Stimulated activated naive CD8-positive, alpha-beta T cell treated with anti-CD3 and anti-CD28 coated beads, Interleukin-15, amount 100 ng/mL, for 72 hours (primary cell): ENCODE data around the gene KIRREL3.

Experiments used
- ATAC-seq: fragments of 150-1000 bp; cut with Tn5 transposase; 2 replicates; pipeline ENCODE4 v1.10.0; 2021; ENCODE audit warnings: mild to moderate bottlenecking, moderate library complexity
- DNase-seq, 2 donors: peaks; one replicate each; pipeline ENCODE4 v3.0.0; 2021 to 2022
- H3K27ac Mint-ChIP-seq, 2 donors: one replicate each; pipeline ENCODE4 v1.8.0; 2022; ENCODE audit warnings: mild to moderate bottlenecking in 2 of 2, mixed read lengths in 2 of 2, moderate library complexity in 2 of 2
- H3K27me3 Mint-ChIP-seq: one replicate; pipeline ENCODE4 v1.8.0; 2022; ENCODE audit warnings: mixed read lengths
- H3K4me1 Mint-ChIP-seq: one replicate; pipeline ENCODE4 v1.8.0; 2022; ENCODE audit warnings: mild to moderate bottlenecking, mixed read lengths
- H3K4me3 Mint-ChIP-seq, 2 donors: one replicate each; pipeline ENCODE4 v1.8.0; 2022; ENCODE audit warnings: mild to moderate bottlenecking in 2 of 2, mixed read lengths in 2 of 2, moderate library complexity in 1 of 2
- H3K9me3 Mint-ChIP-seq, 2 donors: one replicate each; pipeline ENCODE4 v1.8.0; 2022; ENCODE audit warnings: mixed read lengths in 2 of 2

KIRREL3 gene

GRCh38 chr11:126683766-126684728, 316.5 kb downstream of the KIRREL3 start:
- no peak for DNase-seq
- Mint-ChIP-seq H3K27ac (no peak overlapping the region), H3K9me3 (no peaks in the 10 kb centered on the region), H3K4me1 (no peaks in the 10 kb centered on the region), H3K27me3 (peaks cover 23% of the 10 kb centered on the region), H3K4me3 (no peak overlapping the region)
- no peak for ATAC-seq

DNA sequence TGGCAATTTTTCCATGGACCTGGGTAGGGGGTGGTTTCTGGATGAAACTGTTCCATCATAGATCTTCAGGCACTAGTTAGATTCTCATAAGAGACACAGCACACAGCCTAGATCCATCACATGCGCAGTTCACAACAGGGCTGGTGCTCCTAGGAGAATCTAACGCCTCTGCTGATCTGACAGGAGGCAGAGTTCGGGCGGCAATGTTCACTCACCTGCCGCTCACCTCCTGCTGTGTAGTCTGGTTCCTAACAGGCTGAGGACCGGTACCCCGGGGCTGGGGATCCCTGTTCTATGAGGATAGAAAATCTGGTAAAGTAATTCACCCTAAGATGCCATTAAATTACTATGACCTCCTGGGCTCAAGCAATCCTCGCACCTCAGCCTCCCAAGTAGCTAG, 318.0 kb downstream of the KIRREL3 start:
- no peak for DNase-seq
- ATAC-seq = no peak
- no peaks in the 10 kb centered on the region for H3K9me3 Mint-ChIP-seq
- no peaks in the 10 kb centered on the region for H3K4me1 Mint-ChIP-seq
- H3K27me3 Mint-ChIP-seq = peaks cover 32% of the 10 kb centered on the region
- no peak overlapping the region for H3K27ac Mint-ChIP-seq
- H3K4me3 Mint-ChIP-seq = no peak overlapping the region

- Mint-ChIP-seq H3K27ac (no peak overlapping the region), H3K9me3 (no peaks in the 10 kb centered on the region), H3K4me1 (no peaks in the 10 kb centered on the region)
Observed at GRCh38 chr11:126680700-126681099, 319.9 kb downstream of the KIRREL3 start.

GRCh38 chr11:126680131-126680530, 320.4 kb downstream of the KIRREL3 start:
- Mint-ChIP-seq H3K4me1 (no peaks in the 10 kb centered on the region), H3K9me3 (no peaks in the 10 kb centered on the region), H3K4me3 (no peak overlapping the region), H3K27ac (no peak overlapping the region), H3K27me3 (peaks cover 21% of the 10 kb centered on the region)
- DNase-seq (no peak), ATAC-seq (no peak)

More at GRCh38 chr11:126680700-126681099, 319.9 kb downstream of the KIRREL3 start:
- Mint-ChIP-seq H3K27me3 (peaks cover 27% of the 10 kb centered on the region), H3K4me3 (no peak overlapping the region)
- ATAC-seq = no peak
- DNase-seq = no peak

DNA sequence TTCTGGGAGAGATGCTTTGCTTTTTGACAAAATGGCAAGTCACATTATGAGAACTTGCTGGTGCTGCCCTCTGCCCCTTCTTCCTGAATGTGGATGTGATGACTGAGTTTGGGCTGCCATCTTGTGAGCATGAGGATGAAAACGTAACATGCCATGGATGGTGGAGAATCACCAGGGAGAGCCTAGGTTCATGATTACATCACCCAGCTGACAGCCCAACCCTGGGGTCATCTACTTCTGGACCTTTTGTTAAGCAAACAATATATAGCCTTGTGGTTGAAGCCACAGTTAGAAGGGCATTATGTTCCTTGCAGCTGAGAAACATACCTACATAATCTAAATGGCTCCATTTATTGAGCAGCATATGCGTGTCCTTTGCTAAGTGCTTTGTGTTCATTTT, 321.5 kb downstream of the KIRREL3 start:
- peaks cover 17% of the 10 kb centered on the region for H3K27me3 Mint-ChIP-seq
- H3K27ac Mint-ChIP-seq = no peak overlapping the region
- H3K9me3 Mint-ChIP-seq = no peaks in the 10 kb centered on the region
- ATAC-seq (no peak), DNase-seq (no peak)
- H3K4me3 Mint-ChIP-seq = no peak overlapping the region
- H3K4me1 Mint-ChIP-seq = no peaks in the 10 kb centered on the region

- no peak overlapping the region for H3K4me3 Mint-ChIP-seq
- H3K4me1 Mint-ChIP-seq = no peaks in the 10 kb centered on the region
- no peaks in the 10 kb centered on the region for H3K9me3 Mint-ChIP-seq
- DNase-seq (no peak), ATAC-seq (no peak)
- peaks cover 16% of the 10 kb centered on the region for H3K27me3 Mint-ChIP-seq
- no peak overlapping the region for H3K27ac Mint-ChIP-seq
Observed at GRCh38 chr11:126676536-126676935, 324.0 kb downstream of the KIRREL3 start.

- Mint-ChIP-seq H3K9me3 (no peaks in the 10 kb centered on the region), H3K4me3 (no peak overlapping the region), H3K27ac (no peak overlapping the region), H3K4me1 (no peaks in the 10 kb centered on the region), H3K27me3 (peaks cover 23% of the 10 kb centered on the region)
- DNase-seq (no peak), ATAC-seq (no peak)
Observed at GRCh38 chr11:126673319-126673718, 327.3 kb downstream of the KIRREL3 start.

DNA sequence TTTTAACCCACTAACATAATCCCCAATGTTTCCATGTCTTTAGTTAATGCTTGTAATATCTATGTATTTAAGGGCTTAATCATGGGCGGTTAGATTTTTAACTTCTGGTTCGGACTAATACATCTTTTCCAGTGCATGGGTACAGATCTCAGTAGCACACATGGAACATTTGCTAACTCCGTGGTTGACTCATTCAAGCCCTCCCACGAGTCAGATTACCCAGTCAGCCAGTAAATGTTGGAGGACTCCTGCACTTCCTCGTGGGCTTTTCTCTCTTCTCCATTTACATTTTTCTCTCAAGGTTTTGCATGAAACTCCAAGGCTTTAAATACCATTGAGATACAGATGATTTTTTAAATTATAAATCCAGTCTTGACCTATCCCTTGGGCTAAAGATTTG, 331.2 kb downstream of the KIRREL3 start:
- no peaks in the 10 kb centered on the region for H3K4me1 Mint-ChIP-seq
- no peak overlapping the region for H3K27ac Mint-ChIP-seq
- peaks cover 33% of the 10 kb centered on the region for H3K27me3 Mint-ChIP-seq
- DNase-seq (no peak), ATAC-seq (no peak)
- no peaks in the 10 kb centered on the region for H3K9me3 Mint-ChIP-seq
- no peak overlapping the region for H3K4me3 Mint-ChIP-seq

DNA sequence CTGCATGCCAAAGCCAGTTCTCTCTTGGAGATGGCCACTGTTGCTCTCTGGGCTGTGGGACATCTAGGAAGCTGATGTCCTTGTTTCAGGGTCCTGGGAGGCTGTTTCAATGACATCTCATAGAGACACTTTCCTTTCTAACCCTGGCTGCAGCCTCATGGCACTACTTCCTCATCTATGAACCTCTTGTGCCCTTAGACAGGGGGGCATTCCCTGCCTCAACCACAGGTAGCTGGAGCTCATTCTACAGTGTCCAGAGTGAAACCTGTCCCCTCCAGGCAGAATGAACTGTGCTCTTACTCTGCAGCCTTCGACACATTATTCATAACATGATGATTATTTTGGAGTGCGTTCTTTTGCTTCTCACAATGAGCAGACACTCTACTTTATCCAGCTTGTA, 335.9 kb downstream of the KIRREL3 start:
- DNase-seq (no peak), ATAC-seq (no peak)
- peaks cover 27% of the 10 kb centered on the region for H3K27me3 Mint-ChIP-seq
- H3K27ac Mint-ChIP-seq = no peak overlapping the region
- H3K4me1 Mint-ChIP-seq = no peaks in the 10 kb centered on the region
- H3K4me3 Mint-ChIP-seq = no peak overlapping the region
- no peaks in the 10 kb centered on the region for H3K9me3 Mint-ChIP-seq

DNA sequence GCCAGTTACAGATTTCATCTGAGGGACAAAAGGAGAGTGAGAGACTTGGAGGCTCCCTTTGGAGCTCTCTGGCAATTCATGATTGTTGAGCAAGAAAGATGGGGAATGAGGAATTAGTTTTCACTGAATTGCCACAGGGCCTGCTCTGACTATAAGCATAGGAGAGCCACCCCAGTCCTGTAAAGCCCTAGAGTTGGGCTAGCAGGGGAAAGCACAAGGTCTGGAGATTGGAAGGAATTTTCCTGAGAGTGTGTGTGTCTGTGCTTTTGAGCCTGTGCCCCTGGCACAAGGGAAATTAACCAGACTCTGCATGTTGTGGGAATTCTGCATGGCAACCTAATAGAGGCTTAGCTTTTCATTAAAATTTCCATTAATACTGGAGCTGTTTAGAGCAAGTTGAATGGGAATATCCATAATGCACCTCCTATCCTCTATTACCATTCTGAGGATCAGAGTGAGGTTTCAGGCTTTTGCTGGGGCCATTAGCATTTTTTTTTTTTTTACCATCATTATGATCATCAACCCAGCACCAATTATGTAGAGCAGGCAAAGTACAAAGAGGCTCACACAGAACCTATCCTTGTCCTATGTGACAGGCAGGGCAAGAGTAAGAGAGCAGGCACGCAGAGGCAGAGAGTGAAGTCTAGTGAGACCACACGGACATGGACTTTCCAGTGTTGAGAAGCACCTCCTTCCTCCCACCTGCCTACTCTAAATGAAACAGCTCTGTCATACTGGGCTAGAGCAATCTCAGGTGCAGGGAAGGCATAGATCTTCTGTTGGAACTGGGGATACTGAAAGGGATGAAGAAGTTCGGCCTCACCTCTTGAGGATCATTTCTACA, 336.6 kb downstream of the KIRREL3 start:
- Mint-ChIP-seq H3K4me3 (no peak overlapping the region), H3K27ac (no peak overlapping the region), H3K9me3 (no peaks in the 10 kb centered on the region), H3K27me3 (peaks cover 20% of the 10 kb centered on the region), H3K4me1 (no peaks in the 10 kb centered on the region)
- no peak for DNase-seq
- ATAC-seq = peak; percentile 12

GRCh38 chr11:126662035-126662790, 338.4 kb downstream of the KIRREL3 start:
- Mint-ChIP-seq H3K4me3 (no peak overlapping the region), H3K27me3 (peaks cover 17% of the 10 kb centered on the region), H3K9me3 (no peaks in the 10 kb centered on the region), H3K4me1 (no peaks in the 10 kb centered on the region), H3K27ac (no peak overlapping the region)
- DNase-seq (no peak), ATAC-seq (no peak)

DNA sequence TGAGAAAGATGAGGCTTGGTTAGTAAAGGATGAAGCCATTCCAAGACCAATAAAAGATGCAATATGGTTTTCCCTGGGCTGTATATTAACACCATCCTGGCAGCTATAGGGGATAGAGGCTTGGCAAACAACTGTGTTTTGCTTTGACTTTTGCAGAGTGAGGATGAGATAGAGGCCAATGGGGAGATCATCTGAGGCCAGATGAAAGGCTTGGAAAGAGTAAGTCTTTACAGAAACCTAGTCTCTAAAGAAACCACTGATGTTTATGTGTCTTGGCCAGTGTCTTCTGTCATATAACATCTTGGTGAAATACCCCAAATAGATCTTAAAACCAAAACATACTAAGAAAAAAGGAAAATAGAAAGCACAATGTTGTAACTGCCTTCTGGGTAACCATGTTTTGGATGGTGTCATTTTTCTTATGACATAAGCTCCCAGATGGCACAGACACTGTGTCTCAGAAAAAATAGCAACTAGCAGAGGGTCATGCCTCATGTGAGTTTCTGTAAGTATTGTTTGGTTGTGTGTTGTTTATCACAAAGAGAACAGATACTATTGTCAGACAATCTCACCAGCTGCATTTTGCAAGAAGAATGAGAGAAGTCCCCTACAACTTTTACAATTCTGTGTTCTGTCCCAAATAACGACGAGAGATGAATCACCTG, 339.7 kb downstream of the KIRREL3 start:
- Mint-ChIP-seq H3K4me1 (no peaks in the 10 kb centered on the region), H3K9me3 (no peaks in the 10 kb centered on the region), H3K27me3 (peaks cover 9% of the 10 kb centered on the region), H3K27ac (no peak overlapping the region), H3K4me3 (no peak overlapping the region)
- ATAC-seq (no peak), DNase-seq (no peak)

- peaks cover 9% of the 10 kb centered on the region for H3K27me3 Mint-ChIP-seq
- no peak overlapping the region for H3K4me3 Mint-ChIP-seq
- H3K9me3 Mint-ChIP-seq = no peaks in the 10 kb centered on the region
- ATAC-seq (no peak), DNase-seq (no peak)
- no peaks in the 10 kb centered on the region for H3K4me1 Mint-ChIP-seq
- H3K27ac Mint-ChIP-seq = no peak overlapping the region
Observed at GRCh38 chr11:126660321-126660720, 340.2 kb downstream of the KIRREL3 start.

- no peaks in the 10 kb centered on the region for H3K9me3 Mint-ChIP-seq
- H3K27me3 Mint-ChIP-seq = peaks cover 9% of the 10 kb centered on the region
- DNase-seq (no peak), ATAC-seq (no peak)
- H3K27ac Mint-ChIP-seq = no peak overlapping the region
- H3K4me3 Mint-ChIP-seq = no peak overlapping the region
- H3K4me1 Mint-ChIP-seq = no peaks in the 10 kb centered on the region
Observed at GRCh38 chr11:126658306-126659056, 342.1 kb downstream of the KIRREL3 start.
